Activated naive CD4-positive, alpha-beta T cell treated with anti-CD3 and anti-CD28 coated beads, Interleukin-2, amount 10 ng/mL, durations not matched to agents 7 days and 5 days (primary cell): ENCODE measurements around the gene EEFSEC.

Source experiments
- CTCF ChIA-PET: fragments of 350-600 bp; sonication (Branson Sonifier 250); formaldehyde crosslinking; loops from one replicate; lab custom pipeline; 2021; ENCODE audit warnings: antibody characterized with exemption; lab: Charles Lee
- DNase-seq: peaks from one replicate; pipeline ENCODE4 v3.0.0-alpha.2; 2020
- H3K27ac Mint-ChIP-seq: one replicate; pipeline ENCODE4 v1.8.0; 2021; ENCODE audit warnings: mild to moderate bottlenecking, moderate library complexity, mixed read lengths
- H3K27me3 Mint-ChIP-seq: one replicate; pipeline ENCODE4 v1.8.0; 2021; ENCODE audit warnings: mild to moderate bottlenecking, mixed read lengths
- H3K36me3 Mint-ChIP-seq: one replicate; pipeline ENCODE4 v1.8.0; 2021; ENCODE audit warnings: mixed read lengths
- H3K4me1 Mint-ChIP-seq: one replicate; pipeline ENCODE4 v1.8.0; 2021; ENCODE audit warnings: mixed read lengths
- H3K4me3 Mint-ChIP-seq: one replicate; pipeline ENCODE4 v1.8.0; 2021; ENCODE audit warnings: mild to moderate bottlenecking, moderate library complexity, mixed read lengths
- H3K9me3 Mint-ChIP-seq: one replicate; pipeline ENCODE4 v1.8.0; 2021; ENCODE audit warnings: mixed read lengths

EEFSEC gene

DNA sequence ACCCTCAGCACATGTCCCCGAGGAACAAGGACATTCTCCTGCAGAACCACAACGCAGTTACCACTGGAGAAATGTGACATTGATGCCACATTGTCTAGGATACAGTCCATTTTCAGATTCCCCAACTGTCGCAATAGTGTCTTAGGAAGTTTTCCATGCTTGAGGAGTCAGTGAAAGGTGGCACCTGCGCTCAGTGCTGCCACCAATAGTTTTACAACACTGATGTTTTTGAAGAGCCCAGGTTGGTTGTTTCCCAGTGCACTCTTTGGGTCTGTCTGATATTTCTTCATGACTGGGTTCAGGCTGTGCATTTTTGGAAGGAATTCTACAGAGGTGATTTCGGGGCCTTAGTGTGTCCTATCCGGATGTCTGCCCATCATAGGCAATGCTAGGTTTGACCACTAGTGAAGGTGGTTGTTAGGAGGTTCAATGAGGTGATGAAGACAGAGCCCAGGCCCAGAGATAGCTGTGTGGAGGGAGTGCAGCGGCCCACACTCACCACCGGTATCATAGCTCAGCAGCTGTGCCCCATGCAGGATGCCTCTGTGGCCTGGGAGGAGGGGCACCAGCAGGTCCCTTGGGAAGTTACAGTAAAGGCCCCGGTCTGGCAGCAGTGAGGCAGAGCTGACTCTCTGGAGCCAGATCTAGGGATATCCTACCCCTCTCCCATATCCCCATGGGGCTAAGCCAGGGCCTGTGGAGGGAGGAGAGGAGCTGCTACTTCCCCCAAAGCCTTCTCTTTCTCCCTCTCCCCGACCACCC lies 216.8 kb downstream of the EEFSEC start:
- Mint-ChIP-seq H3K4me1 (peaks cover 5% of the 10 kb centered on the region), H3K4me3 (no peak overlapping the region), H3K9me3 (no peaks in the 10 kb centered on the region), H3K27me3 (no peaks in the 10 kb centered on the region), H3K27ac (no peak overlapping the region), H3K36me3 (no peaks in the 10 kb centered on the region)
- CTCF ChIA-PET: no interaction called here
- no peak for DNase-seq

- CTCF ChIA-PET: no interaction called here
- no peak for DNase-seq
- Mint-ChIP-seq H3K36me3 (no peaks in the 10 kb centered on the region), H3K27me3 (no peaks in the 10 kb centered on the region), H3K27ac (no peak overlapping the region), H3K9me3 (no peaks in the 10 kb centered on the region), H3K4me3 (no peak overlapping the region), H3K4me1 (peaks cover 5% of the 10 kb centered on the region)
These were observed 219.0 kb downstream of the EEFSEC start for GRCh38 chr3:128372281-128372680.

DNA sequence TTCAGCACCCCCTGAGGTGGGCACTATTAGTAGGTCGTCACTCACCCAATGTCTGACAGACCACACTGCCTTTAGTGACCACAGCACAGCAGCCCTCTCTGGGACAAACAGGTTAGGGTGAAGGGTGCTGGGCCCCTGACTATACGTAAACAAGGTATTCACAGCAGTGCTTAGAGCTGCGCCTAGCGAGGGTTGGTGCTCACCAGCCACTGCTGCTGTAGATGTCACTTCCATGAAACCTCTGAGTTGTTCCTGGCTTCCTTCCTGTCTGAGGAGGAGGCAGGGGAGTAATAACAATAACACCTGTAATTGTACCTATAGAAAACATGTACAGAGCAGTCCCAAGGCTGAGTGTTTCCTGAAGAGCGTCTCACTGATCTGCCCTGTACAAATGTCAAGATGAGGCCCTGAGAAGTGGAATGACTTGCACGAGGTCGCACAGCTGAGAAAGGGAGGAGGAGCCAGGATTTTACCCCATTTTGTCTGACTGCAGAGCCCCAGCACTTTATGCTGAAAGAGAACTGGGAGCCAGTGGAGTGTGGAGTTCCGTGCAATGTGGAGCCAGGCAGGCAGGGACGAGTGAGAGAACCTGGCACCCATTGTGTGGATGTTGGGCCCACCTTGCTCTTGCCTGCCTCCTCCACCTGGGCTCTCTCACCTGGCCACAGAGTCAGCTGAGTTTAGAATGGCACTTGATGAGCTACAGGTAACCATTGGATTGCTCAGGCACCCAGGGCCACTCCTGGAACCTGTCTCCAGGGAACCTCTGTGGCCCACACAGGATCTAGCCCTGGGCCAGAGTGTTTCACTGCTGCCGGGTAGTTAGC lies 219.6 kb downstream of the EEFSEC start:
- CTCF ChIA-PET: no interaction called here

DNA sequence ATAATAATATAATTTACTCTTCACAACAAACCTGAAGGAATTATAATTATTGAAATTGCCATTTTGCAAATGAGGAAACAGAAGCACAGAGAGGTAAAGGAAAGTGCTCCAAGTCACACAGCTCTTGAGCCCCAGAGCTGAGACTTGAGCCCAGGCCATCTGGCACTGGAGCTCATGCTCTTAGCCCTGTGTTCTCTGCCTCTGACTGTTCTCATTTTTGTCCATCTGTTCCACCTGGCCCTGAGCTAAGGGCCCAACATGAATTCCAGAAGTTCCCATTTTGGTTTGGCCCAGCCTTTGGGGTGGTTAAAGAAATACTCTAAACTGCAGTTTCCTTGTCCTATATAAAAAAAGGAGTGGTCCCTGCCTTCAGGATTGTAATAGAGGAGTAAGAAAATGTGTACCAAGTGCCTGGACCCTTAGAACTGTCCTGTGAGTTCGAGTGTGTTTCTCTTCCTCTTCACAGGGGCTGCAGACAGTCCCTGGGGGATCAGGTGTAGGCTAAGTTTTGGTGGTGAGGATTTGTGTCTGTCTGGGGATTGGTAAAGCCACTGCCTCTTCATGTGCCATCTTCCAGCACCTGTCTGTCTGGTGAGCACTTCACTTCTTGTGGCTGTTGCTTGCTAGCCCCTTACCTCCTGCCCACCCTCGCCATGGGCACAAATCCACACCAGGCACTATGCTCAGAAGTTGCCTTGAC lies 221.6 kb downstream of the EEFSEC start:
- Mint-ChIP-seq H3K9me3 (no peaks in the 10 kb centered on the region), H3K4me1 (peaks cover 5% of the 10 kb centered on the region), H3K4me3 (no peak overlapping the region), H3K27me3 (no peaks in the 10 kb centered on the region), H3K36me3 (no peaks in the 10 kb centered on the region), H3K27ac (no peak overlapping the region)
- CTCF ChIA-PET: no interaction called here
- no peak for DNase-seq

More for the DNA sequence above, 219.6 kb downstream of the EEFSEC start:
- H3K4me1 Mint-ChIP-seq: peaks cover 5% of the 10 kb centered on the region
- H3K36me3 Mint-ChIP-seq: no peaks in the 10 kb centered on the region
- H3K27me3 Mint-ChIP-seq: no peaks in the 10 kb centered on the region
- H3K27ac Mint-ChIP-seq: no peak overlapping the region
- H3K9me3 Mint-ChIP-seq: no peaks in the 10 kb centered on the region
- no peak overlapping the region for H3K4me3 Mint-ChIP-seq
- DNase-seq: no peak

DNA sequence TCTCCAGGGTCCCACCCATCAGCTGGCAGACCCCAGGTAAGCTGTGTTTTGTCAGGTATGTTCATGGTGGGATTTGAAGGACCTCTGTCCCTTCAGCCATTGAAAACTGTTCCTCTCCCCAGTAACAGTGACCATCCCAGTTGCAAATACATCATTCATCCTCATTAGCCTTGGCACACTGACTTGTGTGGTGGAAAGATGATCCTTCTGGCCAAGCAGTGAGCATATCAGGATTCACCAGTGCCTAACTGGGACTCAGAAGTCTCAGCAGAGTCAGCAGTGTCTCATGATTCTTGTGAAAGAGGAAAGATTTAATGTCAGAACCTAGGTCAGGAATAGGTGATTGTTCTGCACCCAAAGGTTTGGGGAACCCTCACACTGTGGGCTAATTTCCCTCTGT lies 223.2 kb downstream of the EEFSEC start:
- Mint-ChIP-seq H3K27me3 (no peaks in the 10 kb centered on the region), H3K4me3 (no peak overlapping the region), H3K9me3 (no peaks in the 10 kb centered on the region), H3K4me1 (peaks cover 5% of the 10 kb centered on the region), H3K36me3 (no peaks in the 10 kb centered on the region), H3K27ac (no peak overlapping the region)
- CTCF ChIA-PET: no interaction called here
- DNase-seq: no peak

- H3K4me3 Mint-ChIP-seq: no peak overlapping the region
- DNase-seq: no peak
- CTCF ChIA-PET: interaction anchor here (0.6 kb wide), 1 partner anchor 1430 kb away, joined by 3 read pairs; no protein-coding TSS in a partner anchor
- no peaks in the 10 kb centered on the region for H3K9me3 Mint-ChIP-seq
- no peaks in the 10 kb centered on the region for H3K4me1 Mint-ChIP-seq
- no peaks in the 10 kb centered on the region for H3K27me3 Mint-ChIP-seq
- H3K36me3 Mint-ChIP-seq: no peaks in the 10 kb centered on the region
- no peak overlapping the region for H3K27ac Mint-ChIP-seq
These were observed 225.5 kb downstream of the EEFSEC start for GRCh38 chr3:128378631-128379347.

DNA sequence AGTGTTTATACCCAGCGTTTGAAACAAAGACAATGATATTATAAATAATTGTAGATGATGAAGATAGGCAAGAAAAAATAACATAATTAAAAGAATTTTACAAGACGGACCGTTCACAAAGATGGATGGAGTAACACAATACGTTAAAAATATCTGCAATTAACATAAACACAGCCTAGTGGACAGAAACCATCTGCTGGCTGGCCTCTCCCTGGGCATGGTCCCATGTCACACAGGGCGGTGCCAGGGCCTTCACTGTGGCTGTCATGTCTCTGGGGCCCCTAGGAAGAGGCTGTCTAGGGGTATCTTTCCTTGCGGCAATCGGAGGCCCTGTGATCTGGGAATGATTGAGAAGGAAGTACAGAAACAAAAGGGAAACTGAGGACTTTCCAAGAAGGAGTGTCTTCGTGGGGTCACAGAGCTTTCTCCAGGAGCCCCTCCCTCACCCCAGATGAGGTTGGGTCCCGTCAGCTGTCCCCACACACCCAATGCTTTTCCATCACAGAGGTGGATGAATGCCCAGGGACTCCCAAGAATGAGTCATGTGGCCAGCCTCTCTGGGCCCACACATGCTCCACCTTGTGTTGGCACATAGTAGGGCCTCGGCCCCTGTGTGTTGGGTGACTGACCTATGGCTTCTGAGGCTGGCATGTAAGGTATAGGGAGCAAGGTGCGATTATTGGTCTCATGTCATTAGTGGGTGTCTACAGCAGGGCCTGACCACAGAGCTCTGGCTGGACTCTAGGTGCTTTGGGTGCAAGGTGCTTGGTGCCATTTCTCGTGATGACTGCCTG lies 226.3 kb downstream of the EEFSEC start:
- CTCF ChIA-PET: no interaction called here
- Mint-ChIP-seq H3K4me1 (no peaks in the 10 kb centered on the region), H3K36me3 (no peaks in the 10 kb centered on the region), H3K9me3 (no peaks in the 10 kb centered on the region), H3K27me3 (no peaks in the 10 kb centered on the region), H3K27ac (no peak overlapping the region), H3K4me3 (no peak overlapping the region)
- DNase-seq: no peak

DNA sequence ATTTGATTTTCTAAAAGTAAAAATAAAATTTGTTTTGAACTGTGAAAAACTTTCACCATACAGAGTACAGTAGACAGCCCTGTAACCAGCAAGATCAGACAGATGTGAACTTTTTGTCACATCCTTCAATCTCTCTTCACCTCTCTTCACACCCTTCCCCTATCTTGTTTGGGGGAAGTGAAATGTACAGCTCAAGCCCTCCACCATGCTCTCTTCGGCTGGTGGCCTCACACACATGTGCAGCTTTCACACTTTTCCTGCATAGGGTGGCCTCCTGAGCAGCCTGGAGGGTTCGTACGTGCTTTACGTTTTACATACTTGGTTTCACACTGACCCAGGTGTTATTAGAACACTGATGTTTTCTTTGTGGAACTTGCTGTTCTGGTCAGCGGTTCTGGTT lies 227.0 kb downstream of the EEFSEC start:
- H3K27me3 Mint-ChIP-seq: no peaks in the 10 kb centered on the region
- H3K4me3 Mint-ChIP-seq: no peak overlapping the region
- CTCF ChIA-PET: no interaction called here
- H3K27ac Mint-ChIP-seq: no peak overlapping the region
- H3K36me3 Mint-ChIP-seq: no peaks in the 10 kb centered on the region
- H3K9me3 Mint-ChIP-seq: no peaks in the 10 kb centered on the region
- DNase-seq: no peak
- H3K4me1 Mint-ChIP-seq: no peaks in the 10 kb centered on the region

DNA sequence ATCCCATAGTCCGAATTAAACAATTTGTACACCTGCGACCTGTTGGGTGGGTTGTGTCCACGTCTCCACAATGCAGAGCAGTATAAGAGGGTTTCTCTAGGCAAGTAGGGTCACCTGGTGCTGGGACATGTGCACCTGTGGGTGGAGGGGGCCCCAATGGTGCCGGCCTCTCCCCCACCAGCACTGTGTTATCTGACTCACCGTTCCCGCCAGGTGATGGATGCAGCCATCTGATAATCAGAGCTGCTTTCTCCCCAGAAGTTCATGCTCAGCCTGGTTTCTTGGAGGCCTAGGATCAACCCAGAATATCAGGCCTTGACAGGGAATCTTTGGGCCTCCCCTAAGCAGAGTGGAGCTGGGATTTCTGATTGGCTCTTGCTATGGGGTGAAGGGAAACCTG lies 227.4 kb downstream of the EEFSEC start:
- Mint-ChIP-seq H3K36me3 (no peaks in the 10 kb centered on the region), H3K27me3 (no peaks in the 10 kb centered on the region), H3K9me3 (no peaks in the 10 kb centered on the region), H3K27ac (no peak overlapping the region), H3K4me1 (no peaks in the 10 kb centered on the region), H3K4me3 (no peak overlapping the region)
- CTCF ChIA-PET: no interaction called here
- no peak for DNase-seq

DNA sequence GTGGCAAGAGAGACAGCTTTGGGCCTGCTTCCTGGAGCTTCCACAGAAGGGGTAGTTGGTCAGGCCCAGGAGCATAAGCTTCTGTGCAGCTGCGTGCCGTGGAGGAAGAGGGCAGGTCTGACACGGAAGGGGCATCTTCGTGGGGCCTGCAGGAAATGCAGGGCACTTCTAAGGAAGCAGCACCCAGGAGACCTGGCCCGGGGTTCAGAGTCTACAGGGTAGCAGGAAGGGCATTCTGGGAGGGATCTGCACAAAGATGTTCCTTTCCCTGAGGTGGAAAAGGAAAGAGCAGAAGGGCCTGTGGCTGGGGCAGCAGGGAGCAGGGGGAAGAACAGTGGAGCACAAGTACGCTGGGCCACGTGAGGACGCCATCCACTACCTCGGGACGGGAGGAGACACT lies 228.3 kb downstream of the EEFSEC start:
- H3K27me3 Mint-ChIP-seq: no peaks in the 10 kb centered on the region
- CTCF ChIA-PET: no interaction called here
- no peaks in the 10 kb centered on the region for H3K36me3 Mint-ChIP-seq
- DNase-seq: no peak
- H3K4me3 Mint-ChIP-seq: no peak overlapping the region
- no peaks in the 10 kb centered on the region for H3K9me3 Mint-ChIP-seq
- H3K4me1 Mint-ChIP-seq: no peaks in the 10 kb centered on the region
- no peak overlapping the region for H3K27ac Mint-ChIP-seq

GRCh38 chr3:128382221-128382807 lies 229.0 kb downstream of the EEFSEC start:
- CTCF ChIA-PET: no interaction called here
- no peak for DNase-seq
- Mint-ChIP-seq H3K36me3 (no peaks in the 10 kb centered on the region), H3K27ac (no peak overlapping the region), H3K4me1 (no peaks in the 10 kb centered on the region), H3K4me3 (no peak overlapping the region), H3K9me3 (no peaks in the 10 kb centered on the region), H3K27me3 (no peaks in the 10 kb centered on the region)

DNA sequence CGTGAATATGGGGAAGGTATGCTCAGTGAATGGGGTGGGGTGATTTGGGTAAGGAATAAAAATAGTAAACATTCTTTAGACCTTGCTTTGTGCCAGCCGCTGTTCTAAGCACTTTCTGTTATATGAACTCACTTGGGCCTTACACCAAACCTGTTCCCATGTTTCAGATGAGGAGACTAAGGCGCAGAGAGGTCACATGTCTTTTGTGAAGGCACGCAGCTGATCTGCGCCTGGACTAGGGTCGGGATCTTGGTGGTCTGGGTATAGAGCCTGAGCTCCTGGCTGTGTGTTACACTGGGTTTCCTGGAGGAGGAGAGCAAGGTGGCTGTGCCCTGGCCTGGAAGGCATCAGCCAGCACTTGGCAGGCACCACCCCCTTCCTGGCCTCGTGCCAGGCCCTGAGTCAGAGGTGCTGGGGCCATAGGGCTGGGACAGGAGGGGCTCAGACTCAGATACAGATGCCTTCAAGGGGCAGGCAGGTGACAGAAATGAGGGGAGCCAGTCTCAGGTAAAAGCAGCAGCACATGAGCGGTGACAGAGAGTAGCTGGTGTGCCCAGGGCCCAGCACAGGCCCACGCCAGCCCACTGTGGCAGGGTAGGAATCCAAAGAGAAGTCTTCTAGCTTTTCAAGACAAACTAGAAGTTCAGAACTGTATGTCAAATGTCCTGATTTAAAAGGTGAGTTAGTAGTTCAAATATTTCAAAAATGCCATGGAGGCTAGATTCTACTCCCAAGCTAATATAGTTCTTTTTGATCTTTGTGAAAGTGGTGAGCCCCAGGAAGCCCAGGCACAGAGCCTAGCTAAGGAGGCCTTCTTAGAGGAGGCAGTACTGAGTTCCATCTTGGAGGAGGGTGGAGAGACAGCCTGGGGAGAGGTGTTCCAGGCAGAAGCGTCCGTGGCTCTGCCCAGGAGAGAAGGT lies 230.3 kb downstream of the EEFSEC start:
- no peaks in the 10 kb centered on the region for H3K36me3 Mint-ChIP-seq
- H3K27ac Mint-ChIP-seq: no peak overlapping the region
- no peak overlapping the region for H3K4me3 Mint-ChIP-seq
- H3K4me1 Mint-ChIP-seq: no peaks in the 10 kb centered on the region
- no peaks in the 10 kb centered on the region for H3K9me3 Mint-ChIP-seq
- DNase-seq: no peak
- no peaks in the 10 kb centered on the region for H3K27me3 Mint-ChIP-seq
- CTCF ChIA-PET: interaction anchor here (1.1 kb wide), 1 partner anchor 157 kb away, joined by 3 read pairs; no protein-coding TSS in a partner anchor
